Neuronal stem cell (in vitro differentiated cells): ENCODE measurements around the gene ZFYVE28.
A peak's percentile ranks its signal among the peaks of the same experiment; 100 is the strongest.

Experiments
- DNase-seq: peaks from one replicate; pipeline ENCODE4 v3.0.0-alpha.2; 2013; ENCODE audit warnings: low spot score
- H2AFZ ChIP-seq: one replicate; pipeline ENCODE4 v1.6.1; 2013; ENCODE audit warnings: mild to moderate bottlenecking, low read length, inconsistent platforms
- H2AK5ac ChIP-seq: 2 replicates; pipeline ENCODE4 v1.6.1; 2013; ENCODE audit warnings: low read depth, mild to moderate bottlenecking, inconsistent platforms, low read length, moderate library complexity, mixed read lengths
- H2BK120ac ChIP-seq: 2 replicates; pipeline ENCODE4 v1.6.1; 2013; ENCODE audit warnings: low read depth, mild to moderate bottlenecking, inconsistent platforms, low read length, moderate library complexity, mixed read lengths
- H2BK12ac ChIP-seq: one replicate; pipeline ENCODE4 v1.6.1; 2013; ENCODE audit warnings: low read length, inconsistent platforms
- H2BK15ac ChIP-seq: 2 replicates; pipeline ENCODE4 v1.6.1; 2013; ENCODE audit warnings: mild to moderate bottlenecking, low read length, inconsistent platforms, mixed read lengths
- H2BK5ac ChIP-seq: one replicate; pipeline ENCODE4 v1.6.1; 2013; ENCODE audit warnings: inconsistent platforms, mild to moderate bottlenecking, low read length, moderate library complexity
- H3K14ac ChIP-seq: one replicate; pipeline ENCODE4 v1.6.1; 2013; ENCODE audit warnings: low read length, inconsistent platforms
- H3K18ac ChIP-seq: 2 replicates; pipeline ENCODE4 v1.6.1; 2013; ENCODE audit warnings: low read length, inconsistent platforms
- H3K23ac ChIP-seq: 2 replicates; pipeline ENCODE4 v1.6.1; 2013; ENCODE audit warnings: low read depth, mild to moderate bottlenecking, mixed read lengths, low read length, inconsistent platforms; ENCODE audit not compliant: poor library complexity
- H3K27ac ChIP-seq: replicated peaks from 3 replicates; pipeline ENCODE4 v1.5.1; 2013; ENCODE audit warnings: low read length, inconsistent platforms
- H3K27me3 ChIP-seq, 3 experiments: 2 replicates each; pipeline ENCODE4 v1.6.1; 2013; ENCODE audit warnings: low read length in 3 of 3, mild to moderate bottlenecking in 2 of 3, inconsistent platforms in 1 of 3, low read depth in 1 of 3, mixed read lengths in 1 of 3, moderate library complexity in 1 of 3; ENCODE audit not compliant: control insufficient read depth in 3 of 3, insufficient read depth in 3 of 3
- H3K36me3 ChIP-seq, 2 donors: replicated peaks in 1 of 2; 2 replicates each; pipeline ENCODE4 v1.6.1; 2013; ENCODE audit warnings: low read length in 2 of 2; ENCODE audit not compliant: control insufficient read depth in 2 of 2, insufficient read depth in 2 of 2
- H3K4ac ChIP-seq: 2 replicates; pipeline ENCODE4 v1.6.1; 2013; ENCODE audit warnings: inconsistent platforms, mild to moderate bottlenecking, low read length, moderate library complexity
- H3K4me1 ChIP-seq, 2 donors: 1 replicate in 1 of 2; 2 replicates in 1 of 2; pipeline ENCODE4 v1.6.1; 2013; ENCODE audit warnings: low read length in 2 of 2, low read depth in 1 of 2; ENCODE audit not compliant: control insufficient read depth in 2 of 2, insufficient read depth in 1 of 2
- H3K4me2 ChIP-seq: one replicate; pipeline ENCODE4 v1.6.1; 2013; ENCODE audit warnings: mild to moderate bottlenecking, low read length, inconsistent platforms; ENCODE audit not compliant: insufficient read depth, poor library complexity, severe bottlenecking
- H3K4me3 ChIP-seq, 2 donors: 2 replicates each; pipeline ENCODE4 v1.5.1; 2013; ENCODE audit warnings: low read length in 2 of 2, mild to moderate bottlenecking in 2 of 2, inconsistent platforms in 1 of 2, moderate library complexity in 1 of 2
- H3K79me1 ChIP-seq: one replicate; pipeline ENCODE4 v1.6.1; 2013; ENCODE audit warnings: low read depth, mild to moderate bottlenecking, inconsistent platforms, low read length, moderate library complexity
- H3K9ac ChIP-seq: one replicate; pipeline ENCODE4 v1.6.1; 2013; ENCODE audit warnings: mild to moderate bottlenecking, low read depth, low read length, inconsistent platforms; ENCODE audit not compliant: poor library complexity
- H3K9me3 ChIP-seq, 2 donors: replicated peaks in 1 of 2; 2 replicates each; pipeline versions ENCODE3 to v1.6.1; 2013; ENCODE audit warnings: low read length in 2 of 2, mild to moderate bottlenecking in 2 of 2, inconsistent platforms in 1 of 2, low read depth in 1 of 2, mixed read lengths in 1 of 2, moderate library complexity in 1 of 2; ENCODE audit not compliant: control insufficient read depth in 2 of 2, insufficient read depth in 1 of 2
- H4K8ac ChIP-seq: one replicate; pipeline ENCODE4 v1.6.1; 2013; ENCODE audit warnings: low read depth, mild to moderate bottlenecking, inconsistent platforms, low read length, moderate library complexity
- H4K91ac ChIP-seq: one replicate; pipeline ENCODE4 v1.6.1; 2013; ENCODE audit warnings: low read length, low read depth, mild to moderate bottlenecking, inconsistent platforms; ENCODE audit not compliant: poor library complexity
- WGBS, 2 donors: extraction: QIAGEN DNeasy Blood & Tissue Kit; methylation state at CpG; one replicate each; pipeline ENCODE4 v1.1.7; 2013; ENCODE audit warnings: missing lambda C conversion rate in 2 of 2, mixed read lengths in 1 of 2; ENCODE audit not compliant: insufficient read length in 2 of 2, insufficient replicate concordance in 1 of 2; ENCODE audit errors: extremely low coverage in 2 of 2; 5-methylcytosine and 5-hydroxymethylcytosine counted together

ZFYVE28 gene

DNA sequence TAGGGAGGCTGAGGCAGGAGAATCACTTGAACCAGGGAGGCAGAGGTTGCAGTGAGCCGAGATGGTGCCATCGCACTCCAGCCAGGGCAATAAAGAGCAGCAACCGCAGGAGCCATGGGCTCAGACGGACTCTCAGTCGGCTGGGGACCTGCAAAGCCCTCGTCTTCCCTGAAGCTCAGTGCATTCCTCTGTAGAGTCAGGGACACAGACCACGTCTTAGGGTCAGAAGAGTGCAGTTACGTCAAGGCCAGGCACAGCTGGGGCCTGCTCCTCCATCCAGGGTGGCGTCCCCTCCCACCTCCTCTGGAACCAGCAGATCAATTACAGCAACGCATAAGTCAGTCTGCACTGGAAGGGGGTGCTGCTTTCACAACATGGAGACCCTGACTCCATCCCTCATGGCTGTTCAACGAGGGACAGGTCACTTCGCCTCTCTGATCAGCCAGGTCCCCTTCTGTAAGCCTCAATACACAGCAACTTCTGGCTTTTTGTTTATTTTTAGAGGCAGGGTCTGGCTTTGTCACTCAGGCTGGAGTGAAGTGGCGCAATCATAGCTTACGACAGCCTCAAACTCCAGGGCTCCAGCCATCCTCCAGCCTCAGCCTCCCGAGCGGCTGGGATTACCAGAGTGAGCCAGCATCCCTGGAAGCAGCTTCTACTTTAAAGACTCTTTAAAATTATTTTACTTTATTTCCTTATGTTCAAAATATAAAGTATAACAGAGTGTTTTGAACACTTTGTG, 76.4 kb downstream of the ZFYVE28 start:
- Histone ChIP-seq H3K23ac (no peak overlapping the region), H3K4me1 (no peaks in the 10 kb centered on the region), H2BK5ac (no peak overlapping the region), H2BK120ac (no peak overlapping the region), H4K8ac (no peak overlapping the region), H2BK12ac (no peak overlapping the region), H3K79me1 (peaks cover 2% of the 10 kb centered on the region), H3K9me3 (no peaks in the 10 kb centered on the region), H3K27me3 (peaks cover 0 to 9% (median 0%) of the 10 kb centered on the region in 3 experiments), H3K14ac (no peak overlapping the region), H4K91ac (no peak overlapping the region), H3K4me2 (no peak overlapping the region), H3K4ac (no peak overlapping the region), H3K36me3 (no peaks in the 10 kb centered on the region), H3K18ac (no peak overlapping the region), H3K4me3 (no peak overlapping the region), H2AFZ (no peak overlapping the region), H2AK5ac (no peak overlapping the region), H3K27ac (no peak overlapping the region), H3K9ac (no peak overlapping the region), H2BK15ac (no peak overlapping the region)
- no CpG with 5 or more reads among the region's 16 CpGs for WGBS, 2 donors
- no peak for DNase-seq

DNA sequence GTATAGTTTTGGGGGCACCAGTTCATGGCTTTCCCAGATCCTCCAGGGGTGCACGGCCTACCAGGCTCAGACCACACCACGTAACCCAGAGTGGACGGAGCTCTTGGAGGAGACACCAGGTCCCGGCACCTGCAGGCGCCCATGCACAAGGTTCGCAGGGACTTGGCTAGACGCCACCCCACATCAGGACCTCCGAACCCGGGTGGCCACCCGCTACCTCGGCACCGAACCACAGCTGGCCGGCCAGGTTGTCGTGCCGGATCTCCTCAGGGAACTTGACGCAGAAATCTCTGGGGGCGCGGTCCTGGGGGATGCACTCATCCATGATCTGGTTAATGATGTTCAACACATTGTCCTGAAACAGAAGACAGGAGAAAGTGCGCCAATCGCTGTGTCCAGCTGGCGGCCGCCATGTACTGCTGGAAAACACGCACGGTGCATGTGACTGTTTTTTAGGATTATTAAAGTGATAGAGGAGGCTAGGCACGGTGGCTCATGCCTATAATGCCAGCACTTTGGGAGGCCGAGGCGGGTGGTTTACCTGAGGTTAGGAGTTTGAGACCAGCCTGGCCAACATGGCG, 77.1 kb downstream of the ZFYVE28 start:
- no peak overlapping the region for H3K4me2 ChIP-seq
- H2BK120ac ChIP-seq = no peak overlapping the region
- WGBS, 2 donors = no CpG with 5 or more reads among the region's 28 CpGs
- no peak overlapping the region for H2BK12ac ChIP-seq
- H3K4me1 ChIP-seq = no peaks in the 10 kb centered on the region
- H4K91ac ChIP-seq = no peak overlapping the region
- no peak overlapping the region for H2BK15ac ChIP-seq
- peaks cover 2% of the 10 kb centered on the region for H3K79me1 ChIP-seq
- no peaks in the 10 kb centered on the region for H3K36me3 ChIP-seq
- H3K4me3 ChIP-seq = no peak overlapping the region
- no peak overlapping the region for H3K14ac ChIP-seq
- no peak overlapping the region for H2BK5ac ChIP-seq
- no peak overlapping the region for H3K9ac ChIP-seq
- no peak overlapping the region for H3K4ac ChIP-seq
- H3K9me3 ChIP-seq = no peaks in the 10 kb centered on the region
- no peak overlapping the region for H3K23ac ChIP-seq
- peaks cover 0 to 9% (median 0%) of the 10 kb centered on the region in 3 experiments for H3K27me3 ChIP-seq
- H3K18ac ChIP-seq = peak overlapping the region; percentile 28
- H4K8ac ChIP-seq = no peak overlapping the region
- H2AK5ac ChIP-seq = no peak overlapping the region
- H3K27ac ChIP-seq = no peak overlapping the region
- no peak for DNase-seq
- H2AFZ ChIP-seq = no peak overlapping the region

DNA sequence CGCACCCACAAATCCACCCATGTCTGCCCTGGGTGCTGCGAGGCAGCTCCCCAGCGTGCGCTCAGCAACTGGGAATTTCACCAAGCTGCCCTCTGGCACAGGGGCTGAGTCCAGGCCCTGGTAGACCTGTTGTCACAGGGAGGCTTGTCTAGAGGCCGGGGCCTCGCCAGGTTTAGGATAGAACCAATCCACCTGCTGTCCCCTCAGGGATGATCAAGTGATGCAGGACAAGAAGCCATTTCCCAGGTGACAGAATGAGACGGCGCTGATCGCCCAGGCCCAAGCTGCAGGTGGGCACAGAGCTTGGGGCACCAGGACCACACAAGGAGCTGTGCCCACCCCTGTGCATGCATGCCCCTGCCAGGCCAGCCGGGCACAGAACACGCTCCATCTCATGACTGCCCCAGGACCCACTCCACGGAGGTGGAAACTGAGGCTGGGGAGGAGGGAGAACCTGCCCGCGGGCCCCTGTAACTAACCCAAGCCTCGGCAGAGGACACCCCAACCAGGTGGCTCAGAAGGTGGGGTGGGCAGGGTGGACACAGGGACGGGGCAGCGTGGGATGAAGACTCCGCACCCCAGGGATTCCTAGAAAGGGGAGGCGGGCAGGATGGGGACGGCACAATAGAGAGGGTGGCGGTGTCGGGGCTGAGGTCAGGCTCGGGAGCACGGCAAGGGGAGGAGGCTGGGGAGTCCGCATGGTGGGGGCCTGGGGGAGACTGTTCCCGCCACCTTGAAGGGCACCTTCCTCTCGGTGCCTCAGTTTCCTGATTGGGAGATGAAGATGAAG, 78.0 kb downstream of the ZFYVE28 start:
- Histone ChIP-seq H2BK15ac (no peak overlapping the region), H3K9ac (no peak overlapping the region), H3K27me3 (peaks cover 0 to 9% (median 0%) of the 10 kb centered on the region in 3 experiments), H2AFZ (no peak overlapping the region), H3K27ac (no peak overlapping the region), H2BK12ac (no peak overlapping the region), H4K91ac (no peak overlapping the region), H2AK5ac (peak overlapping the region; percentile 92), H4K8ac (no peak overlapping the region), H3K4me1 (no peaks in the 10 kb centered on the region), H3K18ac (no peak overlapping the region), H2BK5ac (no peak overlapping the region), H3K9me3 (no peaks in the 10 kb centered on the region), H2BK120ac (no peak overlapping the region), H3K23ac (no peak overlapping the region), H3K4me2 (no peak overlapping the region), H3K79me1 (peaks cover 2% of the 10 kb centered on the region), H3K4ac (no peak overlapping the region), H3K4me3 (no peak overlapping the region), H3K36me3 (no peaks in the 10 kb centered on the region), H3K14ac (peak overlapping the region; percentile 75)
- WGBS, 2 donors = no CpG with 5 or more reads among the region's 27 CpGs
- no peak for DNase-seq
